Renal cortical epithelial cell (primary cell): Measurements from ENCODE around the gene IDH3G. TPM values are rescaled to one million over a fixed set of nuclear protein-coding genes. Genes with fewer than 3 reads are reported as not detected.

Source experiments
- DNase-seq: peaks from one replicate; pipeline ENCODE4 v3.0.0-alpha.2; 2011; ENCODE audit warnings: low read depth
- total RNA-seq: library from RNA; depleted of rRNA; stranded (reverse); fragments of >200 nt; gene quantifications from 2 replicates; pipeline ENCODE4 v1.2.3, GENCODE V29; 2014

IDH3G gene
- total RNA-seq, 1 donor from 2014 or later = 80.9 TPM

DNA sequence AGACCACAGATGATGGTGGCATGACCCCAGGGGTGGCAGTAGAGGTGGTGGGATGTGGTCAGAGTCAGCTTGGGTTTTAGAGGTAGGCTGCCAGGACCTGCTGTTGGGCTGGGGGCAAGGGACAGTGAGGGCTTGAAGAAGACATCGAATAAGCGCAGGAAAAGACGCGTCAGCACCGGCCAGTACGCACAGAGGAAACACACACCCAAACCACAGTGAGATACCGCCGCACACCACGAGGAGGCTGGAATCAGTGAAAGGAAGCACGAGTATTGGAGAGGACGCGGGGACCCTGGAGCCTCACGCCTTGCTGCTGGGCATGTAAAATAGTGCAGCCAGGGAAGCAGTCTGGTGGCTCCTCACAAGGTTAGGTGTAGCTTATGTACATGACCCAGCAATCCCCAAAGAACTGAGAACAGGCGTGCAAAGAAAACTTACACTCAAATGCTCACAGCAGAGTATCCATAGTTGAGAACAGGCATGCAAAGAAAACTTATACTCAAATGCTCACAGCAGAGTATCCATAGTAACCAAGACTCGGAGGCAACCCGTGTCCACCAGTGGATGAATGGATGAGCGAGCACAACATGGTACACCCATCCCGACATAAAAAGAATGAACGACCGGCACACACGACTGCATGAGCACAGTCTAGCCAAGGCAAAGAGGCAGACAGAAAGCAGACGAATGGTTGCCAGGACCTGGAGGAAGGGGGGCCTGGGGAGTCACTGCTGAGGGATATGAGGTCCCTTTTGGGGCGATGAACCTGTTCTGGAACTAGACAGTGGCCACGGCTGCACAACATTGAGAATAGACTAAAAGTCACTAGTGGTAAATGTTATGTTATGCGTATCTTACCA is 22.9 kb upstream of the IDH3G start:
- DNase-seq = no peak

GRCh38 chrX:153814591-153815315 is 20.6 kb upstream of the IDH3G start:
- no peak for DNase-seq

- no peak for DNase-seq
Measured at GRCh38 chrX:153813161-153813560, 19.0 kb upstream of the IDH3G start.

DNA sequence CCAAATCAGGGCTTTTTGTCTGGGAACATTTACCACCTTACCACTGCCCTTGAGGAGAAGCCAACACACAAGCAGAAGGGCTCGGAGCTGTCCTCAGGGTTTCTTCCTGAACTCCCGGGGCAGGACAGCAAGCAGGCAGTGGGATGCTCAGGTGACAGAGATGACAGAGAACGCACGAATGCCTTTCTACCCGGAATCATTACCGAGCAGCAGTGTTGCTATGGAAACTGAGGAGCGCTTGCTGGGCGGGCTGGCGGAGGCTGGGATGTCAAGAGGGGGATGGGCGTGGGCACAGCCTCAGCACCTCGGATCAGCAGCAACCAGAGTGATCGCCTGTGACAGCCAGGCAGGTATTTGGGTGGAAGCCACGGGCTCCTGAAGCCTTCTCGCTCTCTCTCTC is 18.0 kb upstream of the IDH3G start:
- DNase-seq = no peak

- no peak for DNase-seq
Measured at GRCh38 chrX:153807976-153808375, 13.8 kb upstream of the IDH3G start.

DNA sequence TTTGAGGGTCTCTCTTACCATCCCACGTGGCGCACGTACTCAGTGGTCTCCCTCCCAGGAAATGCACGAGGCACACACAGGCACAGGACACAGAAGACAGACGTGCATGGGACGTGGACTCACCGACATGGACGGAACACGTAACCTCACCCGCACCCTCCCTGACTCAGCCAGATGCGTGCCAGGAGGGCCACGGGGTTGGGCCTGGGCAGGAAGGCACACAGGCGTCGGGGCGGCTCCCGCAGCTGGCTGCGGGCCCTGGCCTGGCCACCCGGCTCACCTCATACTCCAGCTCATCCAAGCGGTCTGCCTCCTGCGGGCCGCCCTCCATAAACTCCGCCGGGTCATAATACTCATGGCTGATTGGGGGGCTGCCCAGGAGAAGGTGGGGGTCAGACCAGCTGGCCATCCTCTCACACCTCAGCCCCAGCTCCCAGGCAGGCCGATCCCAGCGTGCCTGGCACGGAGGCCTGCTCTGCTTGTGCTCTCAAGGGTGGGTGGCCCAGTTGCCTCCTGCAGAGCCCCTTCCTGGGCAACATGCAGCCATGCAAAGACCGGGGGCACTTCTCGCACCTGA is 12.9 kb upstream of the IDH3G start:
- no peak for DNase-seq

- DNase-seq = no peak
Measured at GRCh38 chrX:153805436-153805835, 11.3 kb upstream of the IDH3G start.

GRCh38 chrX:153804621-153805020 is 10.4 kb upstream of the IDH3G start:
- no peak for DNase-seq

GRCh38 chrX:153804100-153804595 is 10.0 kb upstream of the IDH3G start:
- DNase-seq = no peak

DNA sequence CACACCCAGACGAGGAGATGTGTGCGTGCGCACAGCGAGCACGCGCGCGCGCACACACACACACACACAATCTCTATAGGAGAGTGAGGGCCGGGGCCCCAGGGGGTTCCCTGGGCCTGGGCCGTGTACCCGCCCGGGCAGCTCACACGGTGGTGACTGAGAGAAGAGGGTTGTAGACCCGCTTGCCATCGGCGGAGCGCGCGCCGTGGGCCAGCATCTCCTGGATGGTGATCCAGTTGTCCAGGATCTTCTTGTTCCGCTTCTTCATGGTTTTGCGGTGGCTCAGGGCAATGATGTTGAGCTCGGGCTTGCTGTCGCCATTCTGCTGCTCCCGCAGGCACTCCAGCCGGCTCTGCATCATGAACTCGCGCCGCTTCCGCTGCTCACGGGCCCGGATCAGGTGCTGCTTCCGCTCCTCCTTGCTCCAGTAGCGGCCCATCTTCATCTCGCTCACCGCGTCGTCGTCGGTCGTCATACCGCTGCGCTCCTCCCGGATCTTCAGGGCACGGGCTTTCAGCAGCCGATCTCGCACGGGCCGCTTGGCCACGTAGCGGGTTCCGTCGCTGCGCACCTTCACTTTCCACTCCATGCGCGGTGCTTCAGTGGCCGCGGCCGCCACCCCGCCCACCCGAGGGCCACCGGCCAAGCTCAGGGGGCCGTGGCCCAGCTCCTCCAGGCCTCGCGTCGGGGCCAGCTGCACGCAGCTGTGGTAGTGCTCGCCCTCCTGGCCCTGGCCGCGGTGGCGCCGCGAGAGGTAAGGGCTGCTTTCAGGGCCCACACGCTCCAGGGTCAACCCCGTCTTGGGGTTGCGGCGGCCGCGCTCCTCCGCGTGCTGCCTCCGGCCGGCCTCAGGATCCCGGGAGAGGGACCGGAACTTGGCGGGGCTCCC is 9.3 kb upstream of the IDH3G start:
- DNase-seq = no peak

DNA sequence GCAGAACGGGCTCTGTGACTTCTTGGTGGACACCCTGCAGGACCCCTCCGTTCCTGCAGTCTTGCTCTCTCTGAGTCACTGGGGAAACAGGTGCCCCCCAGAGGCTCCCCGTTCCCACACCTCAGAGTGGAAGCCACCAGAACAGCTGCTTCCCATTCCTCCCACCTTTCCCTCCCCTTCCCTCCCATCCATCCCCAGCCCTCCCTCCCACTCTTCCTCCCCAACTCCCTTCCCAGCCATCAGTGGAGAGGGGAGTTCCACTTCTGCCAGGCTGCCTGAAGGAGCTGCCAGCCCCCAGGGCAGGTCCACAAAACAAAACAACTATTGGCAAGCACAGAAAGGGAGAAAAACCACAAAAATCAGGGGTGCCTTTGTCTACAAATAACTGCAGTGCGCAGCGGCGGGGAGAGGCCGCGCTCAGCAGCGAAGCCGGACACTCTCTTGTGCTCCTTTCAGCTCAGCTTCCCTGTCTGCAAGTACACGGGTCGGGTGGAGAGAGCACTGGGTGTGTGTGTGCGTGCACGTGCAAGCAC is 8.4 kb upstream of the IDH3G start:
- no peak for DNase-seq

GRCh38 chrX:153801669-153802068 is 7.5 kb upstream of the IDH3G start:
- DNase-seq = no peak

DNA sequence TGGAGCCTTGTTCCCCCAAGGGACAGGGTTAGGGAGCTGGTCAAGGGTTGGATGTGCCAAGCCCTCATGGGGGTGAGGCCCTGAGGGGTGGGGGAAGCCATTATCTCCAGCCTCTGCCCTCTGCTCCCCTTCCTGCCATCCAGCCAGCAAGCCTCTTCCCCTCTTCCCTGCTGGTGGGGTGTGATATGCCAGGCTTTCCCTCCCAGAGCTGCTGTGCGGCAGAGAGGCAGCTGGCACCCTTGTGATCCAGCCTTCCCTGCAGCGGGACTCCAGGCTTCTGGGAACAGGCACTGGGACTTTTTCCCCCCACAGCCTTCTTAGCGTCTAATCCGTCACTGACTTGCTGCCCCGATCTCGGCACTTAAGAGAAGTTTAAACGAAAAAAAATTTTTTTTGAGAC is 6.6 kb upstream of the IDH3G start:
- DNase-seq = no peak

DNA sequence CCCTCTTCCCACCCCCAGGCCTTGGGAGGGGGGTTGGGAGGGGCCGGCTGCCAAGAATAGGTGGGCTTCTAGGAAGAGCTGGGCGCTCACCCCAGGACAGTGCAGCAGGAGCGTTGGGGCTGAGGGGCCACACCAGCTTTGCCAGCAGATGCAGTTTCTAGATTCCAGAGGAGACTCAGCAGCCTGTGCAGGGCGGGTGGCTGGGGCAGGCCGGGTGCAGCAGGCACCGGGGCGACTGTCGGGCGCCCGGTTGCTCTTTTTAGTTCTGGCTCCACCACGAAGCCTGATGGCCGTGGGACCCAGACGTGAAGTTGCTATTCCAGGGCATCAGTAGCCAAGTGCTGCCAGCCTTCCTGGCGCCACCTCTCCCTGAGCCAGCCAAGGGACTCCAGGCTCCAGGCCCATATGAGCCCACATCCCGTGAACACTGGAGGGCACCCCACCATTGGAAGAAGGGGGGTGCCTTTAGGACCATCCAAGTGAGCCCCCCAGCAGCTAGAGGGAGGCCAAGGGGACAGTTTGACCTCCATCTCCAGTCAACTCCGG is 6.1 kb upstream of the IDH3G start:
- DNase-seq = no peak

GRCh38 chrX:153799326-153799725 is 5.2 kb upstream of the IDH3G start:
- no peak for DNase-seq

DNA sequence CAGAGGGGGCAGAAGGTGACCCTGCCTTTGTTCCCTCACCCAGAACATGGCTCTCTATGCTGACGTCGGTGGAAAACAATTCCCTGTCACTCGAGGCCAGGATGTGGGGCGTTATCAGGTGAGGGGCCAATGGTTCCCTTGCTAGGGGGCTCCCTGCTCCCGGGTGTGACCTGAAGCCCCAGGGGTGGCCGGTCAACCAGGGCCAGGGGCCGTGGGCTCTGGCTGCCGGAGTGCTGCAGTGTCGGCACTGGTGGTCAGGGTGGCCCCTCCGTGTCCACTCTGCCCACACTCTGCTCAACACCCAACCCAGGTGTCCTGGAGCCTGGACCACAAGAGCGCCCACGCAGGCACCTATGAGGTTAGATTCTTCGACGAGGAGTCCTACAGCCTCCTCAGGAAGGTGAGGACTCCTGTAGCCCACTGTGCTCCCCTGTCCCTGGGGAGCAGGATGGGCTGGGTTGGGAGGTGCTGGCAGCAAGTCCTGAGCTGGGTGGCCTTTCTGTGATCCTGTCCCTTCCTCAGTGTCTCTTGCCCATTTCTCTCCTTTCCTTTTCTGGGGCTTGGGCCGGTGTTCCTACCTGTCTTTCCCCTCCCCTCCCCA is 3.3 kb upstream of the IDH3G start:
- DNase-seq = no peak

DNA sequence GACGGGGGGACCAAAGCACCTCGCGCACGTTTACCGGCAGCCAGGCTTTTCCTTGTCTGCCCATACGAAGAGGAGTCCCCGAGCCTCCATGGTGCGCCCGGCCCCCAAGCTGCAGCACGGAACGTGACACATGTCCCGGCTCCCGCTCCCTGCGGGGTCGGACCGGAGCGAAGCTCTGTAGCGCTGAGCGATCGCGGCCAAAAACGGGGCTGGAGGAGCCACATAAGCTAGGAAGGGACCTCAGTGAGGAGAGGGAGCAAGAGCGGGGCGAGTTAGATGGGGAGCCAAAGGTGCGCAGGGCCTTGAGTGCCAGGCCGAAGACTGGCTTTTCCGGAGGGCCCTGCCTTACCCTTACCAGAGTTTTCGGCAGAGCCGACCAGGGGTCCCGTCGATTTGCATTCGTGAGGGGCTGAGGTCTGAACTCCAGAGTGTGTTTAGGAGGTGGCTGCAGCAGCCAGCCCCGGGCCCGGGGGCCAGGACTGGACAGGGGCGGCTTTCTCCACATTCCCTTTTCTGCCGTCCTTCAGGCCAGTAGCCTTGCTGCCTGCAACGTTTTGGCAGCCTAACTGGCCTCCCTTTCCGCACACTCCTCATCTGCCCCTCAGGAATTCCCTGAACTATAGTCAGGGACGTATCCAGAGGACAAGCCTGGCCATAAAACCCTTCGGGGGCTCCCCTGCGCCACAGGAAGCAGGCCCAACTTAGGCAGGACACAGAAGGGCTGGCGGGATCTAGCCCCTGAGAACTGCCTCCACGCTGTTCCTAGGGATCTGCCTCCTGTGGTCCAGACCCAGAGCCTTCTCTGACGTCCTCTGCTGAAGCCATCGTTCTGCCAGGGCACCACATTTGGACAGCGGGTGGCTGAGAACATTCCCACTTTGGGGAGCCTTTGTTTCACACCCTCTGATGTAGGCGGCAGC is 982 bp upstream of the IDH3G start:
- DNase-seq = no peak

DNA sequence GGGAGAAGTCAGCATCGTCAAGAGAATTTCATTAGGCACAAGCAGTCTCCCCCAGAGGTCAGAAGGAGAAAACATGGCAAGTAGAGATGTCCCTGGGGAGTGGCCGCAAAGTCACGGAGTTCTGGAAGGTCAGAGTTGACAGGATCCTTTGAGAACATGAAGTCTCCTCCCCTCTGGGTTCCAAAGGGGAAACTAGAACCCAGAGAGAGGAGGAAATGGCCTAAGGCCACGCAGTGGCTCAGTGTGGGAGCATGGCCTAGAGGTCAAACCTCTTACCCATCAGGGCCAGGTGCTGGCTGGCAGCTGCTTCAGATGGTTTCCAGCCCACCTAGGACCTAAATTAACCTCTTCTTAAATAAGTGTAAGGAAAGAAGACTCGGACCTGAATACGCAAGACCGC is 884 bp downstream of the IDH3G start:
- no peak for DNase-seq

DNA sequence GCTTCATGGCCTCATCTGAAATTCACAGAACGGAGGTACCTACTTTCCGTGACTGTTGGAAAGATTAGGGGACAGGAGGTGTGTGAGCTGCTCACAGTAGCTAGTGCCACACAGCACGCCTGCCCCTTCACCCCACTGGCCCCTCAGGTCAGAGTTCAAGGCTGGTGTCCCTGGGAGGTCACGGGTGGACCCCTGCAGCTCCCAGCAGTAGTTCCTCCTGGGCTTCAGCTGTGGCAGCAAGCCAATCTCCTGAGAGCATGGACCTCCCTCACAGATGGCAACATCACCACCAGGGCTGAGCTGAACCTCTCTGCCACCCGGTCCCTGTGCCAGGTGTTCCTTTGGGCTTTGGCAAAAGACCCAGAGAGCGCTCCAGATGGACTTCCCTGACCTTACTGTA is 1.8 kb downstream of the IDH3G start:
- DNase-seq = no peak
